Measurements from ENCODE around the gene MAN1C1. TPM values are rescaled to one million over a fixed set of nuclear protein-coding genes. Genes with fewer than 3 reads are reported as not detected.

MAN1C1 gene
- total RNA-seq, 1 donor from 2014 or later: 0.20 TPM

- Mint-ChIP-seq H3K4me1 (peaks cover 3% of the 10 kb centered on the region), H3K4me3 (no peak overlapping the region), H3K9me3 (no peaks in the 10 kb centered on the region), H3K27ac (no peak overlapping the region), H3K27me3 (no peaks in the 10 kb centered on the region), H3K36me3 (ENCODE audit: low read depth) (no peaks in the 10 kb centered on the region)
- ChIA-PET CTCF (no interaction called here), POLR2A (no interaction called here)
- DNase-seq (no peak), ATAC-seq (ENCODE audit: low read depth) (no peak)
- intact Hi-C loops (cut with micrococcal nuclease): no loop called here
- TF ChIP-seq CTCF (IDR thresholded peaks at IDR 0.05): no peak
Measured at GRCh38 chr1:25792115-25792514, 175.5 kb downstream of the MAN1C1 start.

- H3K27me3 Mint-ChIP-seq: no peaks in the 10 kb centered on the region
- no peaks in the 10 kb centered on the region for H3K36me3 Mint-ChIP-seq (ENCODE audit: low read depth)
- H3K4me1 Mint-ChIP-seq: peaks cover 6% of the 10 kb centered on the region
- no peak overlapping the region for H3K4me3 Mint-ChIP-seq
- H3K27ac Mint-ChIP-seq: no peak overlapping the region
- ChIA-PET CTCF (no interaction called here), POLR2A (interaction anchor here (0.7 kb wide), 1 partner anchor 228 kb away, joined by 4 read pairs; no protein-coding TSS in a partner anchor)
- H3K9me3 Mint-ChIP-seq: no peaks in the 10 kb centered on the region
- no peak for DNase-seq
- intact Hi-C loops (cut with micrococcal nuclease): no loop called here
- no peak for TF ChIP-seq CTCF (IDR thresholded peaks at IDR 0.05)
- ATAC-seq (ENCODE audit: low read depth): no peak
Measured at GRCh38 chr1:25793585-25794170, 177.1 kb downstream of the MAN1C1 start.

- no peak overlapping the region for H3K4me3 Mint-ChIP-seq
- TF ChIP-seq CTCF (IDR thresholded peaks at IDR 0.05): no peak
- CTCF ChIA-PET: no interaction called here
- peaks cover 6% of the 10 kb centered on the region for H3K4me1 Mint-ChIP-seq
- H3K27ac Mint-ChIP-seq: no peak overlapping the region
- no peak for DNase-seq
- intact Hi-C loops (cut with micrococcal nuclease): no loop called here
- ATAC-seq (ENCODE audit: low read depth): no peak
- H3K9me3 Mint-ChIP-seq: no peaks in the 10 kb centered on the region
- POLR2A ChIA-PET: interaction anchor here (0.6 kb wide), 1 partner anchor 9 kb away, joined by 4 read pairs; no protein-coding TSS in a partner anchor
- H3K27me3 Mint-ChIP-seq: no peaks in the 10 kb centered on the region
- no peaks in the 10 kb centered on the region for H3K36me3 Mint-ChIP-seq (ENCODE audit: low read depth)
Measured at GRCh38 chr1:25794325-25794724, 177.7 kb downstream of the MAN1C1 start.

- H3K4me1 Mint-ChIP-seq: peaks cover 10% of the 10 kb centered on the region
- TF ChIP-seq CTCF (IDR thresholded peaks at IDR 0.05): no peak
- intact Hi-C loops (cut with micrococcal nuclease): loop anchor here (5.0 kb wide), 1 partner anchor 178 kb away; the partner anchor contains the start of gene MAN1C1
- no peak overlapping the region for H3K4me3 Mint-ChIP-seq
- DNase-seq: no peak
- ATAC-seq (ENCODE audit: low read depth): no peak
- no peak overlapping the region for H3K27ac Mint-ChIP-seq
- ChIA-PET POLR2A (no interaction called here), CTCF (no interaction called here)
- no peaks in the 10 kb centered on the region for H3K9me3 Mint-ChIP-seq
- no peaks in the 10 kb centered on the region for H3K36me3 Mint-ChIP-seq (ENCODE audit: low read depth)
- H3K27me3 Mint-ChIP-seq: no peaks in the 10 kb centered on the region
Measured at GRCh38 chr1:25795211-25795610, 178.6 kb downstream of the MAN1C1 start.

GRCh38 chr1:25795946-25796810 is 179.6 kb downstream of the MAN1C1 start:
- CTCF ChIA-PET: no interaction called here
- DNase-seq (no peak), ATAC-seq (ENCODE audit: low read depth) (no peak)
- POLR2A ChIA-PET: interaction anchor here (0.5 to 0.6 kb wide), 2 partner anchors 8 to 175 kb away, joined by 3 to 5 read pairs; no protein-coding TSS in a partner anchor
- Mint-ChIP-seq H3K27ac (no peak overlapping the region), H3K4me1 (peaks cover 16% of the 10 kb centered on the region), H3K4me3 (no peak overlapping the region), H3K36me3 (ENCODE audit: low read depth) (no peaks in the 10 kb centered on the region), H3K9me3 (no peaks in the 10 kb centered on the region), H3K27me3 (no peaks in the 10 kb centered on the region)
- intact Hi-C loops (cut with micrococcal nuclease): loop anchor here (5.0 kb wide), 1 partner anchor 179 kb away; the partner anchor contains the start of gene MAN1C1
- no peak for TF ChIP-seq CTCF (IDR thresholded peaks at IDR 0.05)
